Stimulated activated CD8-positive, alpha-beta memory T cell treated with anti-CD3 and anti-CD28 coated beads, Interleukin-12 subunit alpha, Interleukin-12 subunit beta, amount 100 ng/mL, for 4 hours (primary cell): ENCODE data around the gene CTCF.

Source experiments
- DNase-seq: peaks from one replicate; pipeline ENCODE4 v3.0.0-alpha.2; 2020; ENCODE audit warnings: low read depth

CTCF gene

DNA sequence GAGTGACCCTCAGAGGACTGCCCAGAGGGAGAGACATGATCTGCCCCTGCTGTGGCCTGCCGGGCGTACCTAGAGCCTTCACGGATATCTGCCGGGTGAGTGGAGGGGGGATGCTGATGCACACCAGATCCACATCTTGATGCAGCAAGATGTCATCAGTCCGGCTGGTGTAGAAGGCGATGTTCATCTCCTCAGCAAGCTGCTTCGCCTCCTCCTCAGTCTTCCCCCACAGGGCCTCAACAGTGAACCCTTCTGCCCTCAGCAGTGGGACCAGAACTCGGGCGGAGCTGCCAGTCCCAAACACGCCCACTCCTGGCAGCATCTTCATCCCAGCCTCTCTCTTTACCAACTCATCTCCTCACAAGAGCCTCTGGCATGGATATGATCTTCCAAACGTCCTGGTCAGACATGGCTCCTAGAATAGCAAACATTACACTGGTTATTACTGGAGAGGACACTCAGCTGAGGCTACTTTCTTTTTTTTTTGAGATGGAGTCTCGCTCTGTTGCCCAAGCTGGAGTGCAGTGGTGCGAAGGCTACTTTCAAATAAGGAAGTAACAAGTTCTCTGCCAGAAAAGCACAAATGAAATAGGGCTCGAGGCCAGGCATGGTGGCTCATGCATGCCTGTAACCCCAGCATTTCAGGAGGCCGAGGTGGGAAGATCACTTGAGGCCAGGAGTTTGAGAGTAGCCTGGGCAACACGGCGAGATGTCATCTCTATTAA, 123.2 kb downstream of the CTCF start:
- DNase-seq: no peak
